ENCODE data around the gene CDC42EP2.

CDC42EP2 gene

DNA sequence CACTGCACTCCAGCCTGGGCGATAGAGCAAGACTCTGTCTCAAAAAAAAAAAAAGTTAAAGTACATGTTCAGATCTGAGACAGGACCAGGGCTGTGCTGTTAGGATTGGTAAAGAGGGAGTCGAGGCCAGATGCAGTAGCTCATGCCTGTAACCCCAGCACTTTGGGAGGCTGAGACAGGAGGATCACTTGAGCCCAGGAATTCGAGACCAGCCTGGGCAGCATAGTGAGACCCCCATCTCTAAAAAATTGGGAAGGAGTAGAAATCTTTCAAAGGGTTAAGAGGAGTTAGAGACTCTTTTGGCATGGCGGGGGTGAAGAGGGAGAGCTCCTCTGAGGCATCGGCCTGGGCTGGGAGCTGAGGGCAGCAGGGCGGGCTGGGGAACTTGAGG lies 56.0 kb downstream of the CDC42EP2 start:
- Mint-ChIP-seq H3K27me3 (ENCODE audit: low read depth) (no peaks in the 10 kb centered on the region), H3K27ac (no peak overlapping the region), H3K4me1 (ENCODE audit: low read depth) (no peaks in the 10 kb centered on the region), H3K9me3 (no peaks in the 10 kb centered on the region), H3K4me3 (no peak overlapping the region), H3K36me3 (ENCODE audit: low read depth) (no peaks in the 10 kb centered on the region)
- no peak for DNase-seq (ENCODE audit: low spot score)
